ENCODE results near the gene NODAL.
A peak's percentile ranks its signal among the peaks of the same experiment; 100 is the strongest.

Gene NODAL

GRCh38 chr10:70433581-70434280 lies 7.8 kb downstream of the NODAL start:
- no peak for DNase-seq

GRCh38 chr10:70432561-70433263 lies 8.8 kb downstream of the NODAL start:
- DNase-seq = no peak

GRCh38 chr10:70432101-70432500 lies 9.4 kb downstream of the NODAL start:
- peak in 45 of 51 donors; percentile 7 to 89 (median 59) for DNase-seq

GRCh38 chr10:70430493-70431445 lies 10.7 kb downstream of the NODAL start:
- DNase-seq = peak in 22 of 51 donors; percentile 7 to 64 (median 28)

- DNase-seq = no peak
These were observed 14.7 kb downstream of the NODAL start for GRCh38 chr10:70426823-70427222.

- DNase-seq = no peak
These were observed 16.4 kb downstream of the NODAL start for GRCh38 chr10:70425096-70425495.

- DNase-seq = no peak
These were observed 17.2 kb downstream of the NODAL start for GRCh38 chr10:70424320-70424719.

- no peak for DNase-seq
These were observed 22.8 kb downstream of the NODAL start for GRCh38 chr10:70418713-70419112.

GRCh38 chr10:70418229-70418628 lies 23.3 kb downstream of the NODAL start:
- no peak for DNase-seq

GRCh38 chr10:70417568-70417967 lies 23.9 kb downstream of the NODAL start:
- DNase-seq = no peak

GRCh38 chr10:70412356-70412755 lies 29.1 kb downstream of the NODAL start:
- no peak for DNase-seq

- no peak for DNase-seq
These were observed 30.9 kb downstream of the NODAL start for GRCh38 chr10:70410608-70411007.

GRCh38 chr10:70409772-70410171 lies 31.7 kb downstream of the NODAL start:
- no peak for DNase-seq

- peak in 39 of 51 donors; percentile 11 to 75 (median 38) for DNase-seq
These were observed 36.2 kb downstream of the NODAL start for GRCh38 chr10:70405037-70405824.

GRCh38 chr10:70404787-70405036 lies 36.8 kb downstream of the NODAL start:
- DNase-seq = peak in 3 of 51 donors; percentile 25 to 34 (median 29)

- DNase-seq = peak; percentile 73 to 99 (median 96)
These were observed 37.3 kb downstream of the NODAL start, which contains the start of gene EIF4EBP2 for GRCh38 chr10:70404036-70404786. EIF4EBP2 (plus strand) TSS chr10:70404145; CDS start chr10:70404402, 257 bp downstream.

GRCh38 chr10:70403483-70404035 lies 37.9 kb downstream of the NODAL start:
- no peak for DNase-seq

- DNase-seq = no peak
These were observed 42.3 kb downstream of the NODAL start for GRCh38 chr10:70399177-70399576.

- DNase-seq = no peak
These were observed 45.3 kb downstream of the NODAL start for GRCh38 chr10:70396140-70396539.

GRCh38 chr10:70391654-70392053 lies 49.8 kb downstream of the NODAL start:
- no peak for DNase-seq
